Measurements from ENCODE around the gene OXCT2.

Gene OXCT2

DNA sequence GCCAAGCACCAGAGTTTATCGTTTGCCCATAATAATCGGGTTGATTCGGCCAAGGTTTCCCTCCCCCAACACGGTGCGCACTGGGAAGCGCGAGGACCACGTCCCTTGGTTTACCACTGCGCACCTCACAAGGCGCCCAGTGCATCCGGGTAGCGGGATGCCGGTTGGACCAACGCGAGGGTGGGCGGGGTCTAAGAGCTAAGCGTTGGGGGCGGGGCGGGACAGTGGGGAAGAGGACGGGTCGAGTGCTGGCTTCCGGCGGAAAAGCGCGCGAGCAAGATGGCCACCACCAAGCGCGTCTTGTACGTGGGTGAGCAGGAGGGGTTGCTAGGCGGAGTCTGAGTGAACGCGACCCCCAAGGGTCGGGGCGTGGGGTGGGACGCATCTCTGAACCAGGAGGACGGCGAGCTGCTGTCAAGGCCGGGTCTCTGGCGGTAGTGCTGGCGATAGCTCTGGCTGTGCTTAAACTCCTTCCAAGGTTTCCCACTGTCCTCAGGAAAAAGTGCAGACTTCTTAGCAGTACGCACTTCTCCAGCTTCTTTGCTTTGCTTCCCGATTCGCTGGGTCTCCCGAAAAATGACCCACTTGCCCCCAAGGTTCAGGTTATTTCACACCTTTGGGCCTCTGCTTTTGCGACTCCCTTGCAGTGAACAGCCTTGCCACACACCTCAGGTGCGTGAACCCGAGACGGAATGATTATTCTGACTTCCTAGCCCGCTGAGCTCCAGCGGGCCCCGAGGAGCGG, 32.4 kb downstream of the OXCT2 start, which contains the start of gene PPIE:
Gene PPIE, plus strand, starts transcription at position 261 of the 745 bp plus-strand sequence. Its CDS starts 19 bp downstream, at position 280.
- no peak for TF ChIP-seq GATA3 (IDR thresholded peaks at IDR 0.05; ENCODE audit: low read depth, low read length)
- TF ChIP-seq GATA2 (IDR thresholded peaks at IDR 0.05; ENCODE audit: low read depth, low read length): no peak

DNA sequence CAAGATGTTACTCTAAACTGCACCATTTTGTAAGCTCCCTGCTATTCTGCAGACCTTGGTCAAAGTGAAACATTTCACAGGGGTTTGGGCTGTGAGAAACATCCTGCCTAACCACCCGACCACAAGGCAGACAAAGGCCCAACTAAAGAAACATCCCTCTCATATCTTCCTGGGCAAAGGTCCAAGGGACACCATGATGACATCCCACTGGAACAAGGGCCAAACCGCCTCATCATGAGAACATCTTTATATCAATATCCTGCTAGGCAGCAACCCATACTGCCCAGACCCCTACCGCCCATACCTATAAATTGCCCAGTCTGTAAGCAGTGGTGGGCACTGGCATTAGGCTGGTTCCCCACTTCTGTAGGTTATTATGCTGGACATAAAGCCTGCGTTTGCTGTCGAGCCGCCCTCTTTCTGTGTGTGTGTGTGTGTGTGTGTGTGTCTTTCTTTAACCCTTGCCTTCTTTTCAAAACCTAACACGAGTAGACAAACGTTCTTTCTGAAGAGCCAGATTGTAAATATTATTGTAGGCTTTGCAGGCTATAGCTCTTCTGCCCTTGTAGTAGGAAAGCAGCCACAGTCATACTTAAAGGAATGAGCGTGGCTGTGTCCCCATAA, 33.5 kb downstream of the OXCT2 start:
- no peak for TF ChIP-seq GATA2 (IDR thresholded peaks at IDR 0.05; ENCODE audit: low read depth, low read length)
- no peak for TF ChIP-seq GATA3 (IDR thresholded peaks at IDR 0.05; ENCODE audit: low read depth, low read length)

DNA sequence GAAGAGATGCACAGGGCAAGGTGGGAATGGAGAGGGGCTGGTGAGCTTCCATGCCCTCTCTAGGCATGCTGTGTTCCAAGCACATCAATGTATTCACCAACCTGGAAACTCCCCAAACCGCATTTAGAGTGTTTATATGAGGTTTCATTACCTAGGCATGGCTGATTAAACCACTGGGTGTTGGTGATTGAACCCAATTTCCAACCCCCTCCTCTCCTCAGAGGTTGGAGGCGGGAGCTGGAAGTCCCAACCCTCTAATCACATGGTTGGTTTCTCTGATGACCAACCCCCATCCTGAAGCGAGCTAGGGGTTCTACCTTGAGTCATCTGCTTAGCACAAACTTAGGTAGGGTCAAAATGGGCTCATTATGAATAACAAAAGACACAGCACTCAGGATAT, 35.4 kb downstream of the OXCT2 start:
- TF ChIP-seq GATA3 (IDR thresholded peaks at IDR 0.05; ENCODE audit: low read depth, low read length): no peak
- no peak for TF ChIP-seq GATA2 (IDR thresholded peaks at IDR 0.05; ENCODE audit: low read depth, low read length)

DNA sequence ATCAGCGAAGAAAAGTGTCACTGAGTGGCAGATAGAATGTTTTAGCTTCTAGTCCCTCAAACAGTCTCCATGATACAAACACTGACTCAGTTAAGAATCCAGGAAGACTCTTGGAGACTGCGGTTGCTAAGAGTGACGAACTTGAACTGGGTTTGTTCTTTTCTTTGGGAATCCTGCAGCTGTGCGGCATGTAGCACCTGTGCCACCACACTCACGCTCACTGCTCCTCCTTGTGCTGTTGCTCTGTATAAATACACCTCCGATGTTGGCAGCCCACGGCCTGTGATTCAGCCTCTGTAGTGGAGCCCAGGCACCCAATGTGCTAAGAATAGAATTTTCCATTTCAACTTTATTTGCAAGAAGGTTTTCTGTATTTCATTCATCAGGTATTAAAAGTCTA, 38.0 kb downstream of the OXCT2 start:
- TF ChIP-seq GATA3 (IDR thresholded peaks at IDR 0.05; ENCODE audit: low read depth, low read length): no peak
- TF ChIP-seq GATA2 (IDR thresholded peaks at IDR 0.05; ENCODE audit: low read depth, low read length): no peak

DNA sequence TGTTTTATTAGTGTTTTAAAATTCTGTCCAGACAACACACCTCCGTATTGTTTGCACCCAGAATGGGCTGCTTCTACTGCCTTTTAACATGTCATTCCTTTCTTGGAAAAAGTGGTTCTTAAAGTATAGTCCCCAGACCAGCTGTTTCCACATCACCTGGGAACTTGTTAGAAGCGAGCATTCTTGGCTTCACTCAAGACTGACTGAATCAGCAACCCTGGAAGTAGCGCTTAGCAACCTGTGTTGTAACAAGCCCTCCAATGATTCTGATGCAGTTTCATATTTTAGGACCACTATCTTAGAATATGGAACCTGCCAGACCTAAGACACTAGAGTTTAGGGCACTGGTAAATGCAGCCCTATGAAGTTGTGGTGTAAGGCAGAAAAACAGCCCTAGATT, 38.4 kb downstream of the OXCT2 start:
- TF ChIP-seq GATA2 (IDR thresholded peaks at IDR 0.05; ENCODE audit: low read depth, low read length) (no peak), GATA3 (IDR thresholded peaks at IDR 0.05; ENCODE audit: low read depth, low read length) (no peak)

DNA sequence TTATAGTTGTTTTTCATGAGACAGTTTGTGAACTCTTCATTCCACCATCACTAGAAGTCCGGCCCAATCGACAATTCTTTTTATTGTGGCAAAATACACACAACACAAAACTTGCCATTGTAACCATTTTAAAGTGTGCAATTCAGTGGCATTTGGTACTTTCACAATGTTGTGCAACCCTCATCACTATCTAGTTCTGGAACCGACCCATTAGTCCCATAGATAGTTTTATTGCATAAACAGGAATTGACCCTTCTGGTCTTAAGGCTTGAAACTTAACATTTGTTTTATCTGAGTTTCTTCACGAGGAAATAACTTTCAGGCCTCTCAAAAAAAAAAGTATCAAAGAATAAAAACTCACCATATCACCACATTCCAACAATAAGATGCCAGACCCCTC, 41.3 kb downstream of the OXCT2 start:
- TF ChIP-seq GATA2 (IDR thresholded peaks at IDR 0.05; ENCODE audit: low read depth, low read length) (no peak), GATA3 (IDR thresholded peaks at IDR 0.05; ENCODE audit: low read depth, low read length) (no peak)

DNA sequence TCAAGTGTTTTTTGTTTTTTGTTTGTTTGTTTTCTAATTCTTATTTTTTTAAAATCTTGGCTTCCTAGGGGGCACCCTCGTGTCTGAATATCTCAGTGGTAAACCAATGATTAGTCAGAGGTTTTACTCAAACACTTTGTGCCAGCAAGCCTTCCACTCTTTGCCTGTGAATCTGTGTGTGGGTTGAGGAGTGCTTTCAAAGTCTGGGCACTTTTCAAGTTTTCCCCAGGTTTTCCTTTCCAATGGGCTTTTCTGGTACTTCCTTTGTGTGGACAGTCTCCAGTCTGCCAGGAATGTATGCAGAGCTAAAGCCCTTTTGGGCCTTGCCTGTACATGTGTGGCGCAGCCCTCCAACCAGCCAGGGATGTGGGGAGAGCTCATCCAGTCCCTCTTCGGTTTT, 42.1 kb downstream of the OXCT2 start:
- TF ChIP-seq GATA2 (IDR thresholded peaks at IDR 0.05; ENCODE audit: low read depth, low read length) (no peak), GATA3 (IDR thresholded peaks at IDR 0.05; ENCODE audit: low read depth, low read length) (no peak)

DNA sequence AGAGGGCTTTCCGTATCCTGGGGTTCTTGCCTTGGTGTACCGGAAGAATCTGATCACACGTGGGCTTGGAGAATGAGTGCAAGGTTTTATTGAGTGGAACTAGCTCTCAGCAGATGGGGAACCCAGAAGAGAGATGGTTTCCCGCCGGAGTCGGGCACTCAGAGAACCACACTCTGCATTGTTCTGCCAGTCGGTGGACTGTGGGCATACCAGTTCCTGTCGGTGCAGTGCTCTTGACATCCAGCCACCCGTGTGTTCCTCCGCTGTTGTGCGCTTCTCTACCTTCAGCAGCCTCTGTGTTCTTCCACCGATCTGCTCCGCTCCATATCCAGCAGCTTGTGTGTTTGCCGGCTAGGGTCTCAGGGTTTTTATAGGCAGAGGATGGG, 43.2 kb downstream of the OXCT2 start:
- TF ChIP-seq GATA3 (IDR thresholded peaks at IDR 0.05; ENCODE audit: low read depth, low read length) (no peak), GATA2 (IDR thresholded peaks at IDR 0.05; ENCODE audit: low read depth, low read length) (no peak)

DNA sequence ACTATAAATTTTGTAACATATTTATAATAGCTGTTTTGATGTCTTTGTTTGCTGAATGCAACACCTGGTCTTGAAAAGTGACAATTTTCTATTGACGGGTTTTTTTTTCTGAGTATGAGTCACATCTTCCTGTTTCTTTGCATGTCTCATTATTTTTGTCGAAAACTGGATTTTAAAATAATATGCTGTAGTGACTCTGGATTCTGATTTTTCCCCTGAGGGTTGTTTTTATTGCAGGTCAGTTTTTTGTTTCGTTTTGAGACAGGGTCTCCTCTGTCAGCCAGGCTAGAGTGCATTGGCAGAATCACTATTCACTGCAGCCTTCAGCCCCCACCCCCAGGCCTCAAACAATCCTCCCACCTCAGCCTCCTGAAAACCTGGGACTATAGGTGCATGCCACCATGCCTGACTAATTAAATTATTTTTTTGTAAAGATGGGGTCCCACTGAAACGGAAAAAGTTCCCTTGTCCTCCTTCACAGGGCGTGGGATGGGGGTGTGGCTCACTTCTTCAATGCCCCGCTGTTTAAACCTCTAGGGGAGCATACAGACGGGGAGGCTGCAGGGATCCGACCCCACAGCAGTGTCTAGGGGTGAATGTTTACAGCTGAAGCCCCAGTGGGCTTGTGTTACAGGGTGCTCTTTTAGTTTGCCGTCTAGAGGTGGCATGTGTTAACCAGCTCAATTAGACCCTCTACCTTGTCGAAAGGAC, 43.8 kb downstream of the OXCT2 start:
- TF ChIP-seq GATA2 (IDR thresholded peaks at IDR 0.05; ENCODE audit: low read depth, low read length): no peak
- TF ChIP-seq GATA3 (IDR thresholded peaks at IDR 0.05; ENCODE audit: low read depth, low read length): no peak

DNA sequence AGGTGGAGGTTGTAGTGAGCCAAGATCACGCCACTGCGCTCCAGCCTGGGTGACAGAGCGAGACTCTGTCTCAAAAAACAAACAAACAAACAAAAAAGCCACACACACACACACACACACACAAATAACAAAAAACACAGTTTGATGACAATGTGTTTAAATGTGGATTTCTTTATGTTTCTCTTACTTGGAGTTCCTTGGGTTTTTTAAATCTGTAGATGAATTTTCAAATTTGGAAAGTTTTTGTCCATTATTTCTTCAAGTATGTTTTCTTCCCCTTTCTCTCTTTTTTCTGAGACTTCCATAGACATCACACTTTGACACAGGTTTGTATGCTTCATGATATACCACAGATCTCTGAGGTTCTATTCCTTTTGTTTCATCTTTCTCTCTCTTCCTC, 44.5 kb downstream of the OXCT2 start:
- TF ChIP-seq GATA3 (IDR thresholded peaks at IDR 0.05; ENCODE audit: low read depth, low read length): no peak
- no peak for TF ChIP-seq GATA2 (IDR thresholded peaks at IDR 0.05; ENCODE audit: low read depth, low read length)

DNA sequence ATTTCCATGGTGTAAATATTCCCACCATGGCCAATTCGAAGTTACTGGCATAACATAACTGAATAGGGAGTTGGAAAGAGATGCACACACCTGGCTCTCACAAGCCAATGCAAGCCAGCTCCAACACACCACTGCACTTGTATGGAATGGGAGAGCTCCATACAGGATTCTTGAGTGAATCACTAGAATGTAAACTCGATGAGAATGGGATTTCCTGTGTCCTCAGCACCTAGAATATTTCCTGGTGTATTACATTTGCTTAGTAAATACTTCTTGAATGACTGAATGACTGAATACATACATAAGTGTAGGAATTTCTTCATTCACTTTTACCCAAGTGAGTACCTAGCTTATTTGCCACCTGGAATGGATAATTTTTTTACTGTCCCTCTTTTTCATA, 48.7 kb downstream of the OXCT2 start:
- TF ChIP-seq GATA3 (IDR thresholded peaks at IDR 0.05; ENCODE audit: low read depth, low read length) (no peak), GATA2 (IDR thresholded peaks at IDR 0.05; ENCODE audit: low read depth, low read length) (no peak)

DNA sequence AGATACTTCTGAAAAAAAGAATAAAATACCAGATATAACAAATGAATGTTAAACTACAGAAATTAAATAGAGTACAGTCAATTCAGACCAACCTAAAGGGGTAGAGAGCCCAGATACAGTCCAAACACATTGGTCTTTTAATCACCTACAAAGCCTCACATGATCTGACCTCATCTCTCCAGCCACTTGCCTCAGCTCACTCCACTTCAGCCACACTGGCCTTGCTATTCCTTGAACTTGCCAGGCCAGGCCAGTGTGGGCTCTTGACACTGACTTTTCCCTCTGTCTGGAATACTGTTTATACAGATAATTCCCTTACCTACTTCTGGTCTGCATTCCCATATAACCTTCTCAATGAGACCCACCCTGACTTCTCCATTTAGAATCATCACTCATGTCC, 49.5 kb downstream of the OXCT2 start:
- TF ChIP-seq GATA2 (IDR thresholded peaks at IDR 0.05; ENCODE audit: low read depth, low read length) (no peak), GATA3 (IDR thresholded peaks at IDR 0.05; ENCODE audit: low read depth, low read length) (no peak)

DNA sequence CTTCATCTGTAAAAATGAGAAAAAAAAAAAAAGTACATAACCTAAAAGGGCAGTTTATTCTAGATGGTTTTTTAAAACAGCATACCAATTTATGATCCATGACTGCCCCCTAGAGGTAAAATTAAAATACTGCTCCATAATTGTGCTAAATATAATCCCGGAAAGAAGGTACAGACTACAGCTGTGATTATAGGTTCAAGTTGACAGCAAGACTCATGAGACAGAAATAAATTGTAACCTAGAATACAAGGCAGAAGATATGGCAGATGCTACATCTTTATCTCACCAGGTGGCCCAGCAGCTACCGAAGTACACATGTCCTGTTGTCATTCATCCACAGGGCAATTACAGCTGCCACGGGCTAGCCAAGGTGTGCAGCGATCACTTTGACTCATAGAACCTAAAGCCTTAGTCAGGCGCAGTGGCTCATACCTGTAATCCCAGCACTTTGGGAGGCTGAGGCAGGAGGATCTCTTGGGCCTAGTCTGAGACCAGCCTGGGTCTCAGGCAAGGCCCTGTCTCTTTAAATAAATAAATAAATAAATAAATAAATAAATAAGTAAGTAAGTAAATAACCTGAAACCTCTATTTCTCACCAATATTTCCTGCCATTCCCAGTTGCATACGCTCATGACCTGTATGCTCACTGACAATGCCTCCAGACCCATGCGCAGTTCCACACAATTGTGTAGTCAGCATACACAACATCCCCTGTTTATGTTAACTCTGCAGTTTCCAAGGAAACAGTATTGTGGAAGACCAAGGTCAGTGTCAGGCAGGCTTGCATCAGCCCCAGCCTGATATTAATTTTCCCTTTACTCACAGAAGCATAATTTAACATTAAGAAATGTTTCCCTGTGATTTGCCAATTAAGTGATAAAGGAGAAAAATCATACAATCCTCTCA, 50.8 kb downstream of the OXCT2 start:
- TF ChIP-seq GATA3 (IDR thresholded peaks at IDR 0.05; ENCODE audit: low read depth, low read length) (no peak), GATA2 (IDR thresholded peaks at IDR 0.05; ENCODE audit: low read depth, low read length) (no peak)

Data from SH-SY5Y (cell line).